HEK293T (cell line): ENCODE measurements around the gene VSIG10L.
A peak's percentile ranks its signal among the peaks of the same experiment; 100 is the strongest.

Experiments
- CTCF ChIA-PET: fragments of 350-600 bp; formaldehyde crosslinking; extraction: SDS; loops from one replicate; lab custom pipeline; 2021; ENCODE audit warnings: antibody characterized with exemption, inconsistent platforms; lab: Yijun Ruan, JAX
- POLR2A ChIA-PET: fragments of 350-600 bp; formaldehyde crosslinking; extraction: SDS; loops from one replicate; lab custom pipeline; 2020; ENCODE audit warnings: antibody characterized with exemption, inconsistent platforms; lab: Yijun Ruan, JAX
- DNase-seq: peaks from one replicate; pipeline ENCODE4 v3.0.0; 2012; ENCODE audit warnings: mixed read lengths; ENCODE audit errors: extremely low spot score
- ARNT ChIP-seq: fragments of 450-650 bp; IDR thresholded peaks from 2 replicates; pipeline ENCODE4 v1.6.1; 2017; ENCODE audit warnings: mild to moderate bottlenecking
- BHLHE40 ChIP-seq: fragments of 450-650 bp; IDR thresholded peaks from 2 replicates; pipeline ENCODE4 v1.6.1; 2016; ENCODE audit warnings: mild to moderate bottlenecking, moderate library complexity, borderline replicate concordance
- CTBP1 ChIP-seq: fragments of 450-650 bp; IDR thresholded peaks from 2 replicates; pipeline ENCODE4 v1.6.1; 2016; ENCODE audit warnings: borderline replicate concordance
- ELF4 ChIP-seq: fragments of 450-650 bp; IDR thresholded peaks from 2 replicates; pipeline ENCODE4 v1.6.1; 2017; ENCODE audit warnings: antibody characterized with exemption
- FOXA1 ChIP-seq: fragments of 450-650 bp; IDR thresholded peaks from 2 replicates; pipeline ENCODE4 v1.6.1; 2016; ENCODE audit warnings: mild to moderate bottlenecking
- FOXK2 ChIP-seq: fragments of 450-650 bp; IDR thresholded peaks from 2 replicates; pipeline ENCODE4 v1.6.1; 2016; ENCODE audit warnings: mild to moderate bottlenecking
- FOXM1 ChIP-seq: fragments of 450-650 bp; IDR thresholded peaks from 2 replicates; pipeline ENCODE4 v1.6.1; 2017; ENCODE audit warnings: mild to moderate bottlenecking, borderline replicate concordance
- HDGF ChIP-seq: fragments of 450-650 bp; IDR thresholded peaks from 2 replicates; pipeline ENCODE4 v1.6.1; 2017; ENCODE audit warnings: antibody characterized with exemption, borderline replicate concordance
- L3MBTL2 ChIP-seq: fragments of 450-650 bp; conservative IDR thresholded peaks from 2 replicates; pipeline ENCODE4 v1.6.1; 2016; ENCODE audit warnings: mild to moderate bottlenecking
- LEF1 ChIP-seq: fragments of 450-650 bp; IDR thresholded peaks from 2 replicates; pipeline ENCODE4 v1.6.1; 2017; ENCODE audit warnings: mild to moderate bottlenecking, borderline replicate concordance
- NFRKB ChIP-seq: fragments of 450-650 bp; IDR thresholded peaks from 2 replicates; pipeline ENCODE4 v1.6.1; 2016; ENCODE audit warnings: mild to moderate bottlenecking, moderate library complexity
- SP1 ChIP-seq: fragments of 450-650 bp; IDR thresholded peaks from 2 replicates; pipeline ENCODE4 v1.6.1; 2017
- SUZ12 ChIP-seq: fragments of 450-650 bp; IDR thresholded peaks from 2 replicates; pipeline ENCODE4 v1.6.1; 2016; ENCODE audit warnings: mild to moderate bottlenecking
- TARDBP ChIP-seq: fragments of 450-650 bp; IDR thresholded peaks from 2 replicates; pipeline ENCODE4 v1.6.1; 2016
- ZNF384 ChIP-seq: fragments of 450-650 bp; IDR thresholded peaks from 2 replicates; pipeline ENCODE4 v1.6.1; 2016
- TF ChIP-seq, protein P1 (sequence below): fragments of 450-650 bp; IDR thresholded peaks from 2 replicates; pipeline ENCODE4 v1.6.1; 2016

Gene VSIG10L

GRCh38 chr19:51368366-51369282 lies 26.7 kb upstream of the VSIG10L start, which contains the start of gene CLDND2:
CLDND2 (minus strand) TSS chr19:51369003; CDS start chr19:51368577, 426 bp downstream.
- TF ChIP-seq BHLHE40 (no peak), ARNT (no peak), TARDBP (no peak), FOXA1 (no peak), SP1 (no peak), SUZ12 (no peak), LEF1 (no peak), FOXM1 (no peak), CTBP1 (no peak), NFRKB (no peak)
- TF ChIP-seq, protein P1, sequence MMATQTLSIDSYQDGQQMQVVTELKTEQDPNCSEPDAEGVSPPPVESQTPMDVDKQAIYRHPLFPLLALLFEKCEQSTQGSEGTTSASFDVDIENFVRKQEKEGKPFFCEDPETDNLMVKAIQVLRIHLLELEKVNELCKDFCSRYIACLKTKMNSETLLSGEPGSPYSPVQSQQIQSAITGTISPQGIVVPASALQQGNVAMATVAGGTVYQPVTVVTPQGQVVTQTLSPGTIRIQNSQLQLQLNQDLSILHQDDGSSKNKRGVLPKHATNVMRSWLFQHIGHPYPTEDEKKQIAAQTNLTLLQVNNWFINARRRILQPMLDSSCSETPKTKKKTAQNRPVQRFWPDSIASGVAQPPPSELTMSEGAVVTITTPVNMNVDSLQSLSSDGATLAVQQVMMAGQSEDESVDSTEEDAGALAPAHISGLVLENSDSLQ: no peak
- CTCF ChIA-PET: no interaction called here
- POLR2A ChIA-PET: interaction anchor here (0.9 to 1.7 kb wide), 11 partner anchors 14 to 48 kb away, joined by 3 to 40 read pairs (median 4); partner anchors contain the start of genes SIGLEC10 and VSIG10L
- no peak for DNase-seq

- ChIA-PET POLR2A (interaction anchor here (0.6 to 1.7 kb wide), 15 partner anchors 9 to 226 kb away, joined by 3 to 40 read pairs (median 4); partner anchors contain the start of genes C19orf84, SIGLEC10 and VSIG10L), CTCF (no interaction called here)
- no peak for TF ChIP-seq SP1
- TF ChIP-seq LEF1: no peak
- no peak for TF ChIP-seq FOXM1
- peak; percentile 73 for TF ChIP-seq L3MBTL2
- TF ChIP-seq SUZ12: no peak
- no peak for TF ChIP-seq NFRKB
- TF ChIP-seq FOXA1: no peak
- peak; percentile 96 for DNase-seq
Observed at GRCh38 chr19:51367565-51368365, 25.8 kb upstream of the VSIG10L start.

GRCh38 chr19:51367255-51367564 lies 25.3 kb upstream of the VSIG10L start:
- ChIA-PET CTCF (no interaction called here), POLR2A (interaction anchor here (0.6 to 1.7 kb wide), 11 partner anchors 8 to 226 kb away, joined by 3 to 40 read pairs (median 4); partner anchors contain the start of genes C19orf84, SIGLEC10 and VSIG10L)
- TF ChIP-seq TARDBP (no peak), HDGF (no peak), LEF1 (no peak), NFRKB (no peak), FOXK2 (no peak), FOXA1 (no peak), BHLHE40 (no peak), ARNT (no peak), FOXM1 (no peak), CTBP1 (no peak), SUZ12 (no peak), ELF4 (no peak), SP1 (no peak), L3MBTL2 (no peak), ZNF384 (no peak)
- TF ChIP-seq, protein P1: no peak
- DNase-seq: no peak

GRCh38 chr19:51366389-51367254 lies 24.7 kb upstream of the VSIG10L start:
- ChIA-PET POLR2A (interaction anchor here (1.0 to 1.7 kb wide), 12 partner anchors 10 to 227 kb away, joined by 3 to 40 read pairs (median 6); partner anchors contain the start of genes C19orf84, SIGLEC10 and VSIG10L), CTCF (interaction anchor here (1.5 kb wide), 1 partner anchor 27 kb away, joined by 6 read pairs; no protein-coding TSS in a partner anchor)
- TF ChIP-seq CTBP1 (no peak), L3MBTL2 (peak; percentile 58; the same call in 1 of the 2 replicates)
- TF ChIP-seq, protein P1: no peak; the same call in none of the 2 replicates
- DNase-seq: peak; percentile 93

DNA sequence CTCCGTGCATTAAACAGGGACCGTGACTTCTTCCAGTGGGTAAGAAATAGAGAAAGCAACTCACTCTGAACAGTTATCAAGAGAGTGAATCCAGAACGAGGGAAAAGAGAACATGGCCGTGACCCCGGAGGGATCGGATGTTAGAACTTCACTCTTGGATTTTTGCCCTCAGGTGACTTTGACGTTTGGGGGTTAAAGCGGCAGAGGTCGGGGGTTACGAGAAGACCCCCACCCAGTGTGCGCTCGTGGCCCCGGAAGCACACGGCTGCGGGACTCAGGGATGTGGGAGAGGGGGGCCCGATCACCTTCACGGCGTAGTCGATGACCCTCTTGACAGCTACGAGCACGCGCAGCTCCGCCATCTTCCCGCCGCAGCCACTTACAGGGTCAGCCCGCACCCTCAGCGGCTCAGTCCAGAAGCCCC lies 24.0 kb upstream of the VSIG10L start, which contains the start of gene ETFB:
ETFB (minus strand) TSS at position 424 of the 424 bp plus-strand sequence; CDS start at position 362, 62 bp downstream.
- TF ChIP-seq FOXA1 (no peak), CTBP1 (no peak), ELF4 (no peak), FOXM1 (no peak), FOXK2 (no peak), L3MBTL2 (peak; percentile 65), TARDBP (no peak)
- TF ChIP-seq, protein P1: no peak
- POLR2A ChIA-PET: interaction anchor here (0.9 to 1.5 kb wide), 7 partner anchors 9 to 32 kb away, joined by 3 to 15 read pairs (median 5); partner anchors contain the start of gene VSIG10L
- CTCF ChIA-PET: interaction anchor here (1.5 kb wide), 1 partner anchor 27 kb away, joined by 6 read pairs; no protein-coding TSS in a partner anchor
- no peak for DNase-seq
